Activated naive CD4-positive, alpha-beta T cell treated with anti-CD3 and anti-CD28 coated beads for 36 hours (primary cell): ENCODE measurements around the gene GOLT1B. TPM values are rescaled to one million over a fixed set of nuclear protein-coding genes. Genes with fewer than 3 reads are reported as not detected.
A peak's percentile ranks its signal among the peaks of the same experiment; 100 is the strongest.

Source experiments
- CTCF ChIA-PET: fragments of 350-600 bp; sonication (Branson Sonifier 250); formaldehyde crosslinking; loops from one replicate; lab custom pipeline; 2021; ENCODE audit warnings: antibody characterized with exemption; lab: Charles Lee
- DNase-seq: peaks from one replicate; pipeline ENCODE4 v3.0.0-alpha.2; 2020
- H3K27ac Mint-ChIP-seq: one replicate; pipeline ENCODE4 v1.8.0; 2021; ENCODE audit warnings: mild to moderate bottlenecking, mixed read lengths
- H3K27me3 Mint-ChIP-seq: one replicate; pipeline ENCODE4 v1.8.0; 2021; ENCODE audit warnings: low read depth, mixed read lengths
- H3K36me3 Mint-ChIP-seq: one replicate; pipeline ENCODE4 v1.8.0; 2021; ENCODE audit warnings: low read depth, mixed read lengths
- H3K4me1 Mint-ChIP-seq: one replicate; pipeline ENCODE4 v1.8.0; 2021; ENCODE audit warnings: low read depth, mixed read lengths
- H3K4me3 Mint-ChIP-seq: one replicate; pipeline ENCODE4 v1.8.0; 2021; ENCODE audit warnings: mild to moderate bottlenecking, moderate library complexity, mixed read lengths
- H3K9me3 Mint-ChIP-seq: one replicate; pipeline ENCODE4 v1.8.0; 2021; ENCODE audit warnings: mixed read lengths
- intact Hi-C: fragments of 100-400 bp; cut with micrococcal nuclease; formaldehyde crosslinking; loops from one replicate; pipeline ENCODE4 v1.15.1; 2023
- total RNA-seq, 2 experiments: library from RNA; stranded (reverse); gene quantifications; one replicate each; pipeline ENCODE4 v1.2.3, GENCODE V29; 2021

The GOLT1B gene
- total RNA-seq, 2 experiments from 2014 or later = 36.2 to 36.8 TPM

- Mint-ChIP-seq H3K9me3 (peaks cover 7% of the 10 kb centered on the region), H3K4me1 (peaks cover 2% of the 10 kb centered on the region), H3K4me3 (peak overlapping the region; percentile 59), H3K27me3 (peaks cover 20% of the 10 kb centered on the region), H3K27ac (no peak overlapping the region), H3K36me3 (no peaks in the 10 kb centered on the region)
- CTCF ChIA-PET = no interaction called here
- intact Hi-C loops = loop anchor here (1.0 kb wide), 1 partner anchor 26 kb away; the partner anchor contains the start of genes GOLT1B and RECQL
- DNase-seq = no peak
These were observed 25.2 kb downstream of the GOLT1B start for GRCh38 chr12:21526721-21527345.

- peaks cover 20% of the 10 kb centered on the region for H3K27me3 Mint-ChIP-seq
- H3K4me3 Mint-ChIP-seq = peak overlapping the region; percentile 59
- intact Hi-C loops = loop anchor here (1.0 kb wide), 2 partner anchors 12 to 26 kb away; partner anchors contain the start of genes GOLT1B and RECQL
- peak; percentile 74 for DNase-seq
- H3K9me3 Mint-ChIP-seq = peaks cover 7% of the 10 kb centered on the region
- H3K27ac Mint-ChIP-seq = no peak overlapping the region
- H3K4me1 Mint-ChIP-seq = peaks cover 2% of the 10 kb centered on the region
- CTCF ChIA-PET = no interaction called here
- no peaks in the 10 kb centered on the region for H3K36me3 Mint-ChIP-seq
These were observed 26.0 kb downstream of the GOLT1B start for GRCh38 chr12:21527451-21528180.

GRCh38 chr12:21528953-21529352, 27.4 kb downstream of the GOLT1B start:
- Mint-ChIP-seq H3K4me1 (peaks cover 2% of the 10 kb centered on the region), H3K36me3 (no peaks in the 10 kb centered on the region), H3K4me3 (peak overlapping the region; percentile 59), H3K27ac (no peak overlapping the region), H3K27me3 (peaks cover 20% of the 10 kb centered on the region), H3K9me3 (peaks cover 7% of the 10 kb centered on the region)
- DNase-seq = no peak
- CTCF ChIA-PET = no interaction called here
- intact Hi-C loops = loop anchor here (1.0 kb wide), 1 partner anchor 10 kb away; no protein-coding TSS in a partner anchor

GRCh38 chr12:21529456-21529855, 27.9 kb downstream of the GOLT1B start:
- Mint-ChIP-seq H3K9me3 (peaks cover 4% of the 10 kb centered on the region), H3K27me3 (peaks cover 20% of the 10 kb centered on the region), H3K27ac (no peak overlapping the region), H3K4me3 (no peak overlapping the region), H3K36me3 (no peaks in the 10 kb centered on the region), H3K4me1 (peaks cover 2% of the 10 kb centered on the region)
- CTCF ChIA-PET = no interaction called here
- no peak for DNase-seq
- intact Hi-C loops = no loop called here

- Mint-ChIP-seq H3K27ac (no peak overlapping the region), H3K27me3 (no peaks in the 10 kb centered on the region), H3K4me3 (no peak overlapping the region), H3K9me3 (no peaks in the 10 kb centered on the region), H3K4me1 (peaks cover 12% of the 10 kb centered on the region), H3K36me3 (no peaks in the 10 kb centered on the region)
- intact Hi-C loops = loop anchor here (2.0 kb wide), 1 partner anchor 61 kb away; no protein-coding TSS in a partner anchor
- CTCF ChIA-PET = interaction anchor here (1.4 kb wide), 1 partner anchor 144 kb away, joined by 3 read pairs; no protein-coding TSS in a partner anchor
- no peak for DNase-seq
These were observed 36.6 kb downstream of the GOLT1B start for GRCh38 chr12:21538061-21538653.

- Mint-ChIP-seq H3K36me3 (no peaks in the 10 kb centered on the region), H3K9me3 (no peaks in the 10 kb centered on the region), H3K27me3 (no peaks in the 10 kb centered on the region), H3K27ac (no peak overlapping the region), H3K4me1 (peaks cover 12% of the 10 kb centered on the region), H3K4me3 (no peak overlapping the region)
- CTCF ChIA-PET = no interaction called here
- no peak for DNase-seq
- intact Hi-C loops = loop anchor here (1.0 to 2.0 kb wide), 7 partner anchors 11 to 140 kb away; partner anchors contain the start of genes GOLT1B and RECQL
These were observed 38.2 kb downstream of the GOLT1B start for GRCh38 chr12:21539797-21540196.

GRCh38 chr12:21541773-21542172, 40.2 kb downstream of the GOLT1B start:
- intact Hi-C loops = loop anchor here (2.0 kb wide), 1 partner anchor 19 kb away; no protein-coding TSS in a partner anchor
- CTCF ChIA-PET = no interaction called here
- no peak for DNase-seq
- Mint-ChIP-seq H3K27me3 (no peaks in the 10 kb centered on the region), H3K4me3 (no peak overlapping the region), H3K4me1 (peaks cover 12% of the 10 kb centered on the region), H3K9me3 (no peaks in the 10 kb centered on the region), H3K36me3 (no peaks in the 10 kb centered on the region), H3K27ac (no peak overlapping the region)

GRCh38 chr12:21542403-21542802, 40.8 kb downstream of the GOLT1B start:
- Mint-ChIP-seq H3K4me1 (peaks cover 14% of the 10 kb centered on the region), H3K36me3 (no peaks in the 10 kb centered on the region), H3K4me3 (no peak overlapping the region), H3K27me3 (no peaks in the 10 kb centered on the region), H3K9me3 (no peaks in the 10 kb centered on the region), H3K27ac (no peak overlapping the region)
- CTCF ChIA-PET = interaction anchor here (0.6 to 0.7 kb wide), 2 partner anchors 155 to 601 kb away, joined by 3 read pairs; no protein-coding TSS in a partner anchor
- intact Hi-C loops = no loop called here
- DNase-seq = peak; percentile 23

GRCh38 chr12:21543151-21543550, 41.6 kb downstream of the GOLT1B start:
- intact Hi-C loops = no loop called here
- H3K36me3 Mint-ChIP-seq = no peaks in the 10 kb centered on the region
- H3K27me3 Mint-ChIP-seq = no peaks in the 10 kb centered on the region
- DNase-seq = no peak
- no peak overlapping the region for H3K4me3 Mint-ChIP-seq
- CTCF ChIA-PET = no interaction called here
- H3K9me3 Mint-ChIP-seq = no peaks in the 10 kb centered on the region
- no peak overlapping the region for H3K27ac Mint-ChIP-seq
- H3K4me1 Mint-ChIP-seq = peaks cover 17% of the 10 kb centered on the region

- Mint-ChIP-seq H3K9me3 (no peaks in the 10 kb centered on the region), H3K4me1 (peaks cover 6% of the 10 kb centered on the region), H3K27me3 (no peaks in the 10 kb centered on the region), H3K36me3 (no peaks in the 10 kb centered on the region), H3K27ac (no peak overlapping the region), H3K4me3 (no peak overlapping the region)
- intact Hi-C loops = no loop called here
- no peak for DNase-seq
- CTCF ChIA-PET = no interaction called here
These were observed 44.0 kb downstream of the GOLT1B start for GRCh38 chr12:21545557-21545956.

GRCh38 chr12:21546716-21547115, 45.1 kb downstream of the GOLT1B start:
- CTCF ChIA-PET = no interaction called here
- Mint-ChIP-seq H3K27me3 (no peaks in the 10 kb centered on the region), H3K27ac (no peak overlapping the region), H3K4me3 (no peak overlapping the region), H3K36me3 (no peaks in the 10 kb centered on the region), H3K9me3 (no peaks in the 10 kb centered on the region), H3K4me1 (peaks cover 5% of the 10 kb centered on the region)
- DNase-seq = no peak
- intact Hi-C loops = no loop called here

GRCh38 chr12:21547437-21547836, 45.8 kb downstream of the GOLT1B start:
- no peak for DNase-seq
- Mint-ChIP-seq H3K27me3 (no peaks in the 10 kb centered on the region), H3K27ac (no peak overlapping the region), H3K9me3 (no peaks in the 10 kb centered on the region), H3K4me3 (no peak overlapping the region), H3K36me3 (no peaks in the 10 kb centered on the region), H3K4me1 (peaks cover 5% of the 10 kb centered on the region)
- intact Hi-C loops = no loop called here
- CTCF ChIA-PET = no interaction called here
